GM19372 (cell line): ENCODE measurements around the gene EXOC3L1.
A peak's percentile ranks its signal among the peaks of the same experiment; 100 is the strongest.

Experiments used
- ATAC-seq: cut with Tn5 transposase; IDR thresholded peaks from one replicate; pipeline ENCODE4 v1.9.1; 2021; ENCODE audit warnings: mild to moderate bottlenecking, low read depth, moderate library complexity; ENCODE audit not compliant: unreplicated experiment

Gene EXOC3L1

DNA sequence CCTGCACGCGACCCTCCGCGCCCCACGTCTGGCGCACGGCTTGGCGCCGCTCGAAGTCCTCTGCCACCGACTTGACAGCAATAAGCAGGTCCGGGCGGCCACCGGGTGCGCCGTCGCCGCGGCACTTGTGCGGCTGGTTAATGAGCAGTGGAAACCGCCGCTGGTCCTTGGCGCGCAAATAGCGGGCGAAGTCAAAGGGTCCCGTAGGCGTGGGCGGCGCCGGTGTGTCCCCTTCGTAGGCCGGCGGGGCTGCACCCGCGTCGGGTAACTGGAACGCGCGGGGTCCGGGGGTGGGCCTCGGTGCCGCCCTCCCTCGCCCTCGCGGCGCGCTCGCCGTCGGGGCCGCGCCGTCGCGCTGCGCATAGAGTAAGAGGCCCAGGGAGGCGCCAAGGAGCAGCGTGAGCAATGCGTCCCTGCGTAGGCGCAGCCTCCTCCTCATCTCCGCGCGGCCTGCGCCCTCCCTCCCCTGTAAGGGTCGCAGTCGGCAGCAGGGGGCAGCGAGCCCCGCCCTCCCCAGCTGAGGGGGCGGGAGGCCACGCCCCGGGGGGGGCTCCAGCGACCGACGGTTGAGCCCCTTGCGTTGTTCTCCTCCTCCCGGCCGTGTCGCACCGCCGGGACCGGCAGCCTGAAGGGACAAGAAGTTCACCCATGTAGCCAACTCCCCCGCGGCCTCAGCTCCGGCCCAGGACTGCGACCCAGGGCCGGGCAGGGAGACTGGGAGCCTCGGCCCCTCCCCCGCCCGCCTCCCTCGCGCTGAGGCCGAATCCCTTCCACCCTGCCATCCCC is 39.7 kb downstream of the EXOC3L1 start:
- peak; percentile 19 for ATAC-seq

DNA sequence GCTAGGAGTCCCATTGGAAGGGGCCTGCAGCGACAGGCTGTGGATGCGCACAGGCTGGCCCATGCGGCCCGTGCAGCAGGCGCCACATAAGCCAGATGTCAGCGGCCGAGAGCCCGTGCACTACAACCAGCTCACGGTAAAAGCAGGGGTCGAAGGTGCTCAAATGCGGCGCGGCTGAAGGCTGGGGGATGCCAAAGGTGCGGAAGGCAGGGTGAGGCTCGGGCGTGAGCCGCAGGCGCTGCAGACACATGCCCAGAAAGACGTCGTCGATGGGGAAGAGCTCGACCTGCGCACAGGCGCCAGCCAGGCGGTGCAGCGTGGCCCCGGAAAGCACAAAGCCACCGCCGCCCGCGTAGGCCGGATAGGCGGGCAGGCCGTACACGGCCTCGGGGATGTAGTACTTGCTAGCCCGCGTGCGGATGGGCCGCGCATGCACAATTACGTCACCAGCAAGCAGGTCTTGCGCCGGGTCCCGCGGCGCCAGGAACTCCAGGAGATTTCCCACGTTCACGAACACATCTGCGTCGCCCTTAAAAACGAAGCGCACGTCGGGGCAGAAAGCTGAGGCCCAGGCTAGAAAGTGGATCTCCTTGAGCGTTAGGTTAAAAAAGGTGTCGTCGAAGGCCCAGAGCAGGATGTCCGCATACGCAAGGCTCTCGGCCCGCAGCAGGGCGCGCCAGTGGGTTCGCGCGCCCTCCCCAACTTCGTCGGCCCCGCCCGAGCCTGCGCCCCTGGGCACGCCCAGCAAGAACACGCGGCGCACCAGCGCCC is 40.5 kb downstream of the EXOC3L1 start:
- ATAC-seq = no peak

DNA sequence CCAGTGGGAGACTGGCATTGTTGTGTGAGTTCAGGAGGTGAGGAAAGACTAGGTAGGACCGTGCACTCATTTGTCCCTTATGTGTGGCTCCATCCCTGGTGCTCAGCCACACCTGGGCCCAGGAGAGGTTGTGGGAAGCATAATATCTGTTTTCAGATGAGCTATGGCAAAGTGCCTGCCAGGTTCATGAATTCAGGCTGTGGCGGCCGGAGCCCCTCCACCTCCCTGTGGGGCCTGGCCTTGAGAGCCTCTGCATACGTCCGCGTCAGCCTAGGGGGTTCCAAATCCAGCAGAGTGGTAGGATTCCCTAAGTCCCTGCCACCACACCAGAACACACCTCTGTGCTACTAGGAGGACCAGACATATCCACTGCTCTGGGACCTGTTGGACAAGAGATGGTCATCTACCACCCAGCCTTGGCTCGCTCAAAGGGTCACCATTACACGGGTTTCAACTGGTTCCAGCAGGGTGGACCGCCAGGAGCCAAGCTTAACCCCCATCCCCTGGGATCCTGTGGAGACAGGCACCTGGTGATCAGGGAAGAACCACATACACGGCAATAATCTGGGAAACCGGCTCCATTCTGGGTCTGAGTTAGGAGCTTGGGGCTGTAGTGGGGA is 41.2 kb downstream of the EXOC3L1 start:
- no peak for ATAC-seq

DNA sequence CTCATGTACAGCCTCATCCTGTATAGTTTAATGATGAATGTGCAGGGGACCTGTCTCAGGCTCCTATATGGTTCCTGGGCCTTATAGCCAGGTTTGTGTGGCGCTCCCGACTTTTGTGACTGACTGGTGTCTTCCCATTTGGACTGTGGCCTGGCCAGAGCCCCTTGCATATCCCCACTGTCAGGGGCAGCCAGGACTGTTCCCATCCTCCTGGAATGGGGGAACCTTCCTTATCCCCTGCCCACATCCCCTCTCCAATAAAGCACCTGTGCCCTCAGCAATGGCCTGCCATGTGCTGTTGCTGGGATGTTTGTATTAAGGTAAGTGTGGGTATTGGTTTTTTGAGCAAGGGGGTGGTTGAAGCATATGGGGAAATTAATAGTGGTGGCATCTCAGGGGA is 41.7 kb downstream of the EXOC3L1 start:
- no peak for ATAC-seq

DNA sequence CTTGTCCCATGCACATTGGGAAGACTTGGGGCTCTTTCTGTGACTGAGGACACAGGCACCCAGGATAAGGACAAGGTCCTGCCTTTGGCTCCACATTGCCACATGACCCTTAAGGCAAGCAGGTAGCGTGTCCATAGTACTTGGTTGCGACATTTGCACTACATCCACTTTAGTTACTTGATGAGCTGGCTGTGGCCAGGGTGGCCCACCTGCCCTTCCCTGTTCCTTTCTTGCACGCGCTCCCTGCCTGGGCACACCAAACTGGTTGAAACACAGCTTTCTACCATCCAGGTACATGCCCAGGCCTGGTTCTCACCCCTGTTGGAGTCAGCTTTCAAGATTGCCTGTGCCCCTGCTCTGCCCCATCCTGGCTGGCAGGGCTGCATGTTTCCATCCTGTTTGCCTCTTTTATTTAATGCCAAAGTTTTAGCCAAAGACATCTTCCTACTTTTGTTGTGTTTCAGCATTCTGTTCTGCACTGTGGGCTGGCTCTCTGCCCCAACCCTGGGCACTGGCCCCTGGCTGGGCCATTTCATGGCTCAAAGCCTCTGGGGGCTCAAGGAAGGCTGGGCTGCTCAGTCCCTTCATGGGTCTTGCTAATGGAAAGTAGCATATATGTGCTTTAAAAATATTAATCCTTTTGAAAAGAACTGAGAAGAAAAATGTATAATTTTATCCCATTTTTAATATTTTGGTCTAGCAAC is 42.3 kb downstream of the EXOC3L1 start:
- no peak for ATAC-seq

DNA sequence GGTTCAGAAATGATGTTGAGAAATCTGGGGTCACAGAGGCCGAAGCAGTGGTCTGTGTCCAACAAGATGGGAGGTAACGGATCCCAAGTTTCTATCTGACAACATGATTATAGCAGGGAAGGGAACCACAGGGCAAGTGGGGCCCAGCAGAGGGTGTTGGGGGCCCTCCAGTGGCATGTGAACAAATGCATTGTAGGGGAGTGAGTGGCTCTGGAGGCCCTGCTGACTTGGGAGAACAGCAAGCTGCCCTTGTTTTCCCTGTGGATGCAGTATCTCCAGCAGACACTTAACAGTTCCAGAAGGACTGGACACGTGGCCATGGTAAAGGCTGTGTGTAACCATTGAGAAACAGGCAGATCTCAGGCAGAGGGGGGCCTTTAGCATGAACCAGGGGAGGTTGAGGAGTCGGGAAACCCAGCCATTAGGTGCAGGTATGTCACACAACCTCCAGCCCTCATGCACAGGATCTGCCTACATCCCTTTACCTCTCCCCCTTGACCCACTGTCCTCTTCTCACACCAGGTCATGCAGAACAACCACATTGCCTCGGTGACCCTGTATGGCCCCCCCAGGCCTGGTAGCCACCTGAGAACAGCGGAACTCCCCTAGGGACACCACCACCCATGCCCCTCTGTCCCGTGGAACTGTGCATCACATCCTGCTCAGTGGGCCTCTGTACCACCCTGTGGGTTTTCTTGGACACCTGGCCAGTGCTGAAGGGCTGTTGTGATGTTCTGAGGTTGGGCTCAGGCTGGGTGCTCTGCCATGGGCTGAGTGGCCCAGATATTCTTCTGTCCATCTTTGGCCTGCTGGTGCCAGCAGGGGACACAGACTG is 43.2 kb downstream of the EXOC3L1 start:
- no peak for ATAC-seq

DNA sequence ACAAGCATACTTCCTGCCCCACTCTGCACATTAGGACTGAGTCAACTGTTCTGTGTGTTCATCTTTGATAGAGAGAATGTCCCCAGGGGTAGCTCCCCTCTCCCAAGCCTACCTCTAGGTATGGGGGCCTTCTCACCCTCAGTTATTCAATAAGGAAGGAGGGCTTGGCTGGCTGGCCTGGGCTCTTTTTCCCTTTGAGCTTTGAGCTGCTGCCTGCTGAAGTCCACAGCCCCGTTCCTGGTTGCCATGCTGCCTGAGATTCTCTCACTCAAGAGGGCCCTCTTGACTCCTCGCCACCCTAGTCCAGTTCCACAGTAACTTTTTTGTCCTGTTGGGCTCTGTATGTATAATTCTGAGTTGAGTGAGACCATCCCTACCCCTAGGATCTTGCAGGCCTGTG is 44.2 kb downstream of the EXOC3L1 start:
- no peak for ATAC-seq

DNA sequence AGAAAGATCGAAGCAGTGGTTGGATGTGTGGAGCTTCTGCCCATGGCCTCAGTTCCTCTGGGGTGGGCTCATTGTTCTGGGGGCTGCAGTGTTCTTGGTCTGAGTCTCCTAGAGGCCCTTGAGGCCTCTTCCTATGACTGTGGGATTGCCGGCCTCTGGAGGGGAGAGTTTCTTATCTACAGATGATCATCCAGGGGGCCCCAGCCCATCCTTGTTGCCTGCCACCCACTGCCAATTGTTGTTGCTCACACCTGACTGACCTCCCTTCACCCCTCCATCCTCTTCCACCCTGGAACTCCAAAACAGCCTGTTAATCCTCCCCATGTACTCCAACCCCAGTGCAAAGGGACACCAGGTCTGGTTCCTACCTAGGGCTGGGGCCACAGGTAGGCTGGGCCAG is 45.0 kb downstream of the EXOC3L1 start:
- no peak for ATAC-seq

DNA sequence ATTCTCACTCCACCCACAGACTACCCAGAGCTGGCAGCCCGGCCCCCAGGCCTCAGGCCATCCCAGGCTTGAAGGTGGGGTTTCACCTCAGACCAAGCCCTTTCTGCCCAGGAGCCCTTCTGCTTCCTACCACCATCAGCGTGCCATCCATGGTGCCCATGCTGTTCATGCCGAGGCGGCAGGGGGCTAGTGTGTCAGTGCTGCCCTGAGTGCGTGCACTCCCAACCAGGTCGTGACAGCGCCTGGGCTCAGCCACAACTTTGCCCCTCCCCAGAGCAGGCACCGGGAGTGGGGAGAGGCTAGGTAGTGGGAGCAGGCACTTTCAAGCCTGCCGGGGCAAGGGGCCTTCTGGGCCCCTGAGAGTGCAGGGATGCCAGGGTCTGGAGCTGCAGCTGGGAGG is 47.6 kb downstream of the EXOC3L1 start:
- no peak for ATAC-seq

DNA sequence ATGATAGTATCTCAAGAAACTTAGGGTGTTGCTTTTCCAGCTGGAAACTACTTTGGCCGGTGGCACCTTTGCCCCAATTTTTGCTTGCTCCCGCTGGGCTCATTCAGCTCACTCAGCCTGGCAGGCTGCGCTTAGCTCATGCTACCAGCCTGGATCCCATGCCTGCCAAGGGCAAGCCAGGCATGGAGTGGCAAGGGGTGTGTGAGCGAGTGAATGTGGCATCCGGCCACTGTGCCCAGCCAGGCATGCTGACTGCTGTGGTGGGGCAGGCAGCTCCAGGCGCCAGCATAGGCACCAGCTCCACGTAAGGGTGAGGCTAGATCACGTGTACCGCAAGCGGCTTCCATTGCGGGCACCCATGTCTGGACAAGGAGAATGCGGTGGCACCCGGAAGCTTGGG is 48.5 kb downstream of the EXOC3L1 start:
- no peak for ATAC-seq

DNA sequence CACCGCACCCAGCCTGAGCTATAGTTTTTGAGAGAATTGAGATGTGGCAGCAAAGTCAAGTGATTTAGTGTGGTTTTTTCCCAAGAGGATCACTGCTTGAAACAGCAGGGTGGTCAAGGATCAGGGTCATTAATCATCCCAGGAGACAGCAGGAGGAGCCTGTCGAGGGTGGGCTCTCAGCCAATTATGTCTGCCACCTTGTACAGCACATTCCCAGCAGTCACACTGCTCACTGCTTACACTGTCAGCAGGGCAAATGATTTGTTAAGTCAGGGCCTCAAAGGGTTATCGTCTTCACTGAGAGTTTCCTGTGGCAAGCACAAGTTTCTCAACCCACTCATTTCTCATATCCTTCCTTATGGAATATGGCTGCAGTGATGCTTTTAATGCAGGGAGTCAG is 52.3 kb downstream of the EXOC3L1 start:
- ATAC-seq = no peak
